ENCODE data around the gene B4GALT1.

B4GALT1 gene

GRCh38 chr9:33123407-33124031 is 43.6 kb downstream of the B4GALT1 start:
- no peak for DNase-seq (ENCODE audit: low read depth)

GRCh38 chr9:33120620-33121019 is 46.5 kb downstream of the B4GALT1 start:
- DNase-seq (ENCODE audit: low read depth): no peak

GRCh38 chr9:33117796-33118195 is 49.3 kb downstream of the B4GALT1 start:
- no peak for DNase-seq (ENCODE audit: low read depth)

- DNase-seq (ENCODE audit: low read depth): no peak
Measured at GRCh38 chr9:33117306-33117705, 49.8 kb downstream of the B4GALT1 start.

- no peak for DNase-seq (ENCODE audit: low read depth)
Measured at GRCh38 chr9:33116860-33117259, 50.3 kb downstream of the B4GALT1 start.

GRCh38 chr9:33114746-33115145 is 52.4 kb downstream of the B4GALT1 start:
- DNase-seq (ENCODE audit: low read depth): no peak

GRCh38 chr9:33113799-33114547 is 53.2 kb downstream of the B4GALT1 start:
- no peak for DNase-seq (ENCODE audit: low read depth)

GRCh38 chr9:33112094-33112493 is 55.0 kb downstream of the B4GALT1 start:
- DNase-seq (ENCODE audit: low read depth): no peak

GRCh38 chr9:33111631-33112030 is 55.5 kb downstream of the B4GALT1 start:
- no peak for DNase-seq (ENCODE audit: low read depth)

- no peak for DNase-seq (ENCODE audit: low read depth)
Measured at GRCh38 chr9:33110686-33111085, 56.5 kb downstream of the B4GALT1 start.

- no peak for DNase-seq (ENCODE audit: low read depth)
Measured at GRCh38 chr9:33109850-33110595, 57.1 kb downstream of the B4GALT1 start.

GRCh38 chr9:33109097-33109496 is 58.0 kb downstream of the B4GALT1 start:
- DNase-seq (ENCODE audit: low read depth): no peak

GRCh38 chr9:33108472-33108871 is 58.7 kb downstream of the B4GALT1 start:
- DNase-seq (ENCODE audit: low read depth): no peak

GRCh38 chr9:33107762-33108161 is 59.4 kb downstream of the B4GALT1 start:
- no peak for DNase-seq (ENCODE audit: low read depth)

- no peak for DNase-seq (ENCODE audit: low read depth)
Measured at GRCh38 chr9:33106827-33107621, 60.1 kb downstream of the B4GALT1 start.

- no peak for DNase-seq (ENCODE audit: low read depth)
Measured at GRCh38 chr9:33106372-33106771, 60.8 kb downstream of the B4GALT1 start.

GRCh38 chr9:33105959-33106358 is 61.2 kb downstream of the B4GALT1 start:
- no peak for DNase-seq (ENCODE audit: low read depth)

- DNase-seq (ENCODE audit: low read depth): no peak
Measured at GRCh38 chr9:33105504-33105903, 61.6 kb downstream of the B4GALT1 start.

- no peak for DNase-seq (ENCODE audit: low read depth)
Measured at GRCh38 chr9:33104401-33104800, 62.7 kb downstream of the B4GALT1 start.

GRCh38 chr9:33103501-33104281 is 63.4 kb downstream of the B4GALT1 start:
- DNase-seq (ENCODE audit: low read depth): no peak

GRCh38 chr9:33102551-33103210 is 64.5 kb downstream of the B4GALT1 start:
- DNase-seq (ENCODE audit: low read depth): no peak
